Transverse colon (tissue), 4 donors: Measurements from ENCODE around the gene CISH. TPM values are rescaled to one million over a fixed set of nuclear protein-coding genes. Genes with fewer than 3 reads are reported as not detected.

Experiments
- DNase-seq: peaks from one replicate; pipeline ENCODE4 v3.0.0-alpha.2; 2019
- H3K27ac ChIP-seq, 4 donors: fragments of 200-600 bp; sonication (generic); 2 replicates each; pipeline ENCODE4 v1.5.1; 2016 to 2018; ENCODE audit warnings: inconsistent platforms in 4 of 4
- H3K27me3 ChIP-seq: fragments of 200-600 bp; sonication (generic); 2 replicates; pipeline ENCODE4 v1.5.1; 2017; ENCODE audit warnings: inconsistent platforms
- H3K36me3 ChIP-seq, 4 donors: fragments of 200-600 bp; sonication (generic); 2 replicates each; pipeline ENCODE4 v1.5.1; 2017 to 2019; ENCODE audit warnings: inconsistent platforms in 4 of 4
- H3K4me1 ChIP-seq, 4 donors: fragments of 200-600 bp; sonication (generic); 2 replicates each; pipeline ENCODE4 v1.5.1; 2017 to 2020; ENCODE audit warnings: inconsistent platforms in 4 of 4
- H3K4me3 ChIP-seq, 4 donors: fragments of 200-600 bp; sonication (generic); 1 replicate in 1 of 4; 2 replicates in 3 of 4; pipeline versions ENCODE4 v1.5.1 to v1.6.1; 2017 to 2019; ENCODE audit warnings: inconsistent platforms in 4 of 4
- H3K9me3 ChIP-seq, 2 donors: fragments of 200-600 bp; sonication (generic); 2 replicates each; pipeline ENCODE4 v1.5.1; 2017 to 2019; ENCODE audit warnings: inconsistent platforms in 2 of 2
- CTCF ChIP-seq, 5 experiments: fragments of 200-600 bp in 3 of 5; fragments of 450-650 bp in 2 of 5; sonication (generic) in 3 of 5; IDR thresholded peaks; 1 replicate in 2 of 5; 2 replicates in 3 of 5; pipeline ENCODE4 v1.5.1; 2016 to 2017; ENCODE audit warnings: antibody characterized with exemption in 5 of 5, inconsistent platforms in 3 of 5, mild to moderate bottlenecking in 2 of 5, moderate library complexity in 1 of 5
- EP300 ChIP-seq: sonication (generic); formaldehyde crosslinking; IDR thresholded peaks from one replicate; pipeline ENCODE4 v1.6.1; 2017; ENCODE audit warnings: antibody characterized with exemption, low read depth
- POLR2A ChIP-seq: fragments of 450-650 bp; IDR thresholded peaks from one replicate; pipeline ENCODE4 v1.6.1; 2016; ENCODE audit warnings: antibody characterized with exemption, mild to moderate bottlenecking, moderate library complexity
- POLR2AphosphoS5 ChIP-seq, 3 donors: sonication (generic); formaldehyde crosslinking; IDR thresholded peaks; one replicate each; pipeline ENCODE4 v1.6.1; 2016; ENCODE audit warnings: antibody characterized with exemption in 3 of 3
- WGBS, 2 donors: methylation state at CpG; one replicate each; pipeline ENCODE4 v1.1.5; 2018; ENCODE audit warnings: low coverage in 1 of 2; 5-methylcytosine and 5-hydroxymethylcytosine counted together
- in situ Hi-C, 4 donors: fragments of 200-750 bp; cut with MboI; loops; one replicate each; pipeline versions ENCODE4 v1.15.0 to v1.15.1; 2017; ENCODE audit warnings: low sequenced_read_pairs in 3 of 4, low pct_ligation_motif_present in 1 of 4, low pct_unique_long_range_greater_than_20kb in 1 of 4
- intact Hi-C: fragments of 100-400 bp; cut with DNase I; formaldehyde crosslinking; loops from one replicate; pipeline ENCODE4 v1.15.1; 2023; ENCODE audit warnings: low total_unique reads
- total RNA-seq, 4 donors: library from RNA; depleted of rRNA; stranded (reverse); fragments of >200 nt; gene quantifications; one replicate each; pipeline ENCODE4 v1.1.0, GENCODE V29; 2016

The CISH gene
- total RNA-seq, 4 donors from 2014 or later, result 3.0 to 15.9 (median 9.2) TPM

- intact Hi-C loops, result no loop called here
These were observed 25.4 kb upstream of the CISH start for GRCh38 chr3:50637011-50637410.

GRCh38 chr3:50635066-50635465, 23.5 kb upstream of the CISH start:
- intact Hi-C loops (no loop called here), in situ Hi-C loops (no loop called here)
- no peak for DNase-seq
- TF ChIP-seq EP300, result no peak
- no peak for TF ChIP-seq CTCF (IDR thresholded peaks at IDR 0.05)
- no peak for TF ChIP-seq POLR2A
- TF ChIP-seq POLR2AphosphoS5 (IDR thresholded peaks at IDR 0.05), result no peak
- Histone ChIP-seq H3K4me3 (no peak overlapping the region), H3K27me3 (no peaks in the 10 kb centered on the region), H3K27ac (no peak overlapping the region), H3K4me1 (peaks cover 0 to 16% (median 13%) of the 10 kb centered on the region in 4 donors), H3K9me3 (no peaks in the 10 kb centered on the region), H3K36me3 (no peaks in the 10 kb centered on the region)

More at GRCh38 chr3:50637011-50637410, 25.4 kb upstream of the CISH start:
- peaks cover 0 to 16% (median 9%) of the 10 kb centered on the region in 4 donors for H3K4me1 ChIP-seq
- WGBS, 2 donors, result 90% methylated on average over 4 of the region's 4 CpGs; no CpG with 5 or more reads in 1 of the 2 donors
- no peak for DNase-seq
- no peaks in the 10 kb centered on the region for H3K36me3 ChIP-seq
- in situ Hi-C loops, result no loop called here
- no peak overlapping the region for H3K27ac ChIP-seq
- TF ChIP-seq CTCF (IDR thresholded peaks at IDR 0.05) (no peak), POLR2A (no peak), EP300 (no peak), POLR2AphosphoS5 (IDR thresholded peaks at IDR 0.05) (no peak)
- no peaks in the 10 kb centered on the region for H3K27me3 ChIP-seq
- no peak overlapping the region for H3K4me3 ChIP-seq
- H3K9me3 ChIP-seq, result no peaks in the 10 kb centered on the region

GRCh38 chr3:50633230-50633790, 21.7 kb upstream of the CISH start:
- H3K36me3 ChIP-seq, result no peaks in the 10 kb centered on the region
- H3K9me3 ChIP-seq, result no peaks in the 10 kb centered on the region
- no peak for TF ChIP-seq CTCF (IDR thresholded peaks at IDR 0.05)
- TF ChIP-seq EP300, result no peak
- TF ChIP-seq POLR2AphosphoS5 (IDR thresholded peaks at IDR 0.05), result no peak
- no peak for TF ChIP-seq POLR2A
- no peak overlapping the region for H3K27ac ChIP-seq
- no peak for DNase-seq
- no peaks in the 10 kb centered on the region for H3K27me3 ChIP-seq
- intact Hi-C loops, result no loop called here
- peaks cover 0 to 19% (median 14%) of the 10 kb centered on the region in 4 donors for H3K4me1 ChIP-seq
- in situ Hi-C loops, result no loop called here
- no peak overlapping the region for H3K4me3 ChIP-seq
- 70% methylated on average over 5 of the region's 5 CpGs; no CpG with 5 or more reads in 1 of the 2 donors for WGBS, 2 donors

DNA sequence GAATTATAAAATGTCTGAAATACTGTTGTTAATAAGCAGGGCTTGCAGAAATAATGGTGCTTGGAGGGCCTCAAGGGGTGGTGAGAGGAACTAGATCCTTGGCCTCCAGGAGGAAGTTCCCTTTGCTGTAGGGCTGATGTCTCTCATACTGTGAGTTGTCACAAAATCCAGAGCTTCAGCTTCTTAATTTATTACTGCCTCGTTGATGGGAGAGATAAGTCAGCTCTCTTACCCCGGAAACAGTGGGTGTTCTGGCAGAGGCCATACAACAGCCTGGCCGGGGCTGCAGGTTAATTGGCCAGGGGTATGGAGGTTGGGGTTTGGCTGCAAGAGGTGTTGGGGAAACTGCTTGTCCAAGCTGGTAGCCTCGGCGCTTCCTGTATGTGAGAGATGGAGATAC, 20.9 kb upstream of the CISH start:
- in situ Hi-C loops, result no loop called here
- 41% methylated on average over 5 of the region's 5 CpGs; no CpG with 5 or more reads in 1 of the 2 donors for WGBS, 2 donors

More for the DNA sequence above, 20.9 kb upstream of the CISH start:
- DNase-seq, result no peak
- TF ChIP-seq EP300, result no peak
- TF ChIP-seq POLR2A, result no peak
- TF ChIP-seq CTCF (IDR thresholded peaks at IDR 0.05), result no peak
- TF ChIP-seq POLR2AphosphoS5 (IDR thresholded peaks at IDR 0.05), result no peak
- H3K4me3 ChIP-seq, result no peak overlapping the region
- no peaks in the 10 kb centered on the region for H3K27me3 ChIP-seq
- no peaks in the 10 kb centered on the region for H3K9me3 ChIP-seq
- intact Hi-C loops, result no loop called here
- no peaks in the 10 kb centered on the region for H3K36me3 ChIP-seq
- peaks cover 0 to 20% (median 13%) of the 10 kb centered on the region in 4 donors for H3K4me1 ChIP-seq
- no peak overlapping the region for H3K27ac ChIP-seq
